ENCODE measurements around the gene CAV2.
"Not testable (repeated sequence)": the region's sequence is repeated elsewhere in the genome, so short reads cannot be mapped to it uniquely, and the experiment has no call there.

The CAV2 gene

DNA sequence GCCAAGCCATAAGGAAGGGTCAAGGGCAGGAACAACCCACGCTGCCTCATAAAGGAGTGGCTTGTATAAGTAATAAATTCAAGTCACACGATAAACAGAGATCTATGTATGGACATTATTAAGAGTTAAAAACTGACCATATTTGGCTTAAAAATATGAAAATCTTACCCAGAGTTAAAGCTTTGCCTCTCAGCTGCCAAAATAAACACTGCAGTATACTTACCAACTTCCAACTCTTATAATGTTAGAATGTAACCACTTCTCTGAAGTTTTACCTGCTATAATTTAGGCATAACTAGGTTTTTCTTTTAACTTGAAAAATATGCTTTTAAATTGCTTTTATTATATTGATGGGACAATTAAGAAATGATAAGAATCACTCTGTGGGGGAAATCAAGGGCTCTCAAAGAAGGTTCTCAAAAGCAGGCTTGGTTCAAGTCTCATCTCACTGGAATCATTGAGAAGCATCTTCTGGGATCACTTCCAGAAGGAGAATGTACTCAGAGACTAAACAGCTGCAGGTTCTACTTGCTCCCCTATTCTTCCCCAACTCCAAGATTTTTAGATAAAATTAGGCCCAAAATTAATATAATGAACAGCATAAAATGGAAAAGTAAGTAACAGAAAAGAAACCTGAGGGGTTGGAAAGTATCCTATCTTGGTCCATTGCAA is 16.1 kb upstream of the CAV2 start:
- TF ChIP-seq, protein P1, sequence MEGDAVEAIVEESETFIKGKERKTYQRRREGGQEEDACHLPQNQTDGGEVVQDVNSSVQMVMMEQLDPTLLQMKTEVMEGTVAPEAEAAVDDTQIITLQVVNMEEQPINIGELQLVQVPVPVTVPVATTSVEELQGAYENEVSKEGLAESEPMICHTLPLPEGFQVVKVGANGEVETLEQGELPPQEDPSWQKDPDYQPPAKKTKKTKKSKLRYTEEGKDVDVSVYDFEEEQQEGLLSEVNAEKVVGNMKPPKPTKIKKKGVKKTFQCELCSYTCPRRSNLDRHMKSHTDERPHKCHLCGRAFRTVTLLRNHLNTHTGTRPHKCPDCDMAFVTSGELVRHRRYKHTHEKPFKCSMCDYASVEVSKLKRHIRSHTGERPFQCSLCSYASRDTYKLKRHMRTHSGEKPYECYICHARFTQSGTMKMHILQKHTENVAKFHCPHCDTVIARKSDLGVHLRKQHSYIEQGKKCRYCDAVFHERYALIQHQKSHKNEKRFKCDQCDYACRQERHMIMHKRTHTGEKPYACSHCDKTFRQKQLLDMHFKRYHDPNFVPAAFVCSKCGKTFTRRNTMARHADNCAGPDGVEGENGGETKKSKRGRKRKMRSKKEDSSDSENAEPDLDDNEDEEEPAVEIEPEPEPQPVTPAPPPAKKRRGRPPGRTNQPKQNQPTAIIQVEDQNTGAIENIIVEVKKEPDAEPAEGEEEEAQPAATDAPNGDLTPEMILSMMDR (IDR thresholded peaks at IDR 0.05; ENCODE audit: low read depth, low read length, missing control alignments): no peak
- no peak overlapping the region for H3K4me3 ChIP-seq (ENCODE audit: low read depth, low read length)
- DNase-seq (ENCODE audit: low read depth): no peak
- in situ Hi-C loops (cut with HindIII; ENCODE audit: low sequenced_read_pairs): loop anchor here (5.0 kb wide), 1 partner anchor 36 kb away; no protein-coding TSS in a partner anchor

DNA sequence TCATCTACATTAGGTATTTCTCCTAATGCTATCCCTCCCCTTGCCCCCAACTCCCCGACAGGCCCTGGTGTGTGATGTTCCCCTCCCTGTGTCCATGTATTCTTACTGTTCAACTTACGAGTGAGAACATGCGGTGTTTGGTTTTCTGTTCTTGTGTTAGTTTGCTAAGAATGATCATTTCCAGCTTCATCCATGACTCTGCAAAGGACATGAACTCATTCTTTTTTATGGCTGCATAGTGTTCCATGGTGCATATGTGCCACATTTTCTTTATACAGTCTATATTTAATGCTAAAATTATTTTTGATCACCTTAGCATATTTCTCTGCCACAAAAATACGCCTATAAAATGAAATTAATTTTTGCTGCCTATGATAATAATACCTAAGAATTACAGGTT is 15.1 kb upstream of the CAV2 start:
- H3K4me3 ChIP-seq (ENCODE audit: low read depth, low read length); DNase-seq (ENCODE audit: low read depth): not testable (repeated sequence)
- in situ Hi-C loops (cut with HindIII; ENCODE audit: low sequenced_read_pairs): loop anchor here (5.0 kb wide), 1 partner anchor 37 kb away; no protein-coding TSS in a partner anchor

DNA sequence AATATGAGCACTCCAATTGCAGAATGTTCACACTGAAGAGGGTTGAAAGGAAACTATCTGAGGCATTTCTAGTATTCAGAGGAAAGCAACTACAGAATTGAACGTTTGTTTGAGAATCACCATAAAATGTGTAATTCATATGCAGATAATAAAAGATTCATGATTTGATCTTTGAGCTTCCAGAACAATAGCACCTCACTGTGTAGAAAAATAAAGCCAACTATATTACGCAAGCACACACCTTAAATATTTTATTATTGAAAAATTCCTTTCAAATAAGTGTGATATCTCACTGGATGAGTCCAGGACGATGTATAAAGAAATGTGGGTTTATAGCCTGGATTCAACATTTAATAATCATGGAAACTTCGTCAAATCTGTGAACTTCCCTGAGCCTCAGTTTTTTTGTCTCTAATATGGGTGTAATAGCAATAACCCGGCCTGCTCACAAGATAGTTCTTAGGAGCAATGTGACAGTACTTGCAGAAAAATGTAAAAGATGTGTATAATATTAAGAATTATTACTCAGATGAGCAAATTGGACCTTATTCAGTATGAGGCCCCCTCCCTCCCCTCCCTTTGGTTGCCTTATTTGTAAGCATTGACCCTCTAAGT is 11.5 kb upstream of the CAV2 start:
- in situ Hi-C loops (cut with HindIII; ENCODE audit: low sequenced_read_pairs): no loop called here
- no peak overlapping the region for H3K4me3 ChIP-seq (ENCODE audit: low read depth, low read length)
- DNase-seq (ENCODE audit: low read depth): no peak
- TF ChIP-seq, protein P1 (IDR thresholded peaks at IDR 0.05; ENCODE audit: low read depth, low read length, missing control alignments): no peak

DNA sequence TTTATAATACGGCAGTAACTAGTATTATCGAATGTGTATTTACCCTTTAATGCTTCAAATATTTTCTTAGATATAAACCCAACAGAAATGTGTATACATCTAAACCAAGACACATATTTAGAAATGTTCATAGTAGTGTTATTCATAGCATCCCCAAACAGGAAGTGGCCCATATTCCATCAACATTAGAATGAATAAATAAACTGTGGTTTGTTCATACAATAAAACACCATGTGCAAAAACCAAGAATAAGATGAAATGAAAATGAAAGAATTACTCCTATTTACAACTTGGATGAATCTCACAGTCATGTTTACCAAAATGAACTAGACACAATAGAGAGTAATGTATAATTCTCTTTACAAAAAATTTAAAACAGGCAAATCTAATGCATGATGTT is 9.2 kb upstream of the CAV2 start:
- no peak for DNase-seq (ENCODE audit: low read depth)
- in situ Hi-C loops (cut with HindIII; ENCODE audit: low sequenced_read_pairs): no loop called here
- TF ChIP-seq, protein P1 (IDR thresholded peaks at IDR 0.05; ENCODE audit: low read depth, low read length, missing control alignments): no peak
- no peak overlapping the region for H3K4me3 ChIP-seq (ENCODE audit: low read depth, low read length)

DNA sequence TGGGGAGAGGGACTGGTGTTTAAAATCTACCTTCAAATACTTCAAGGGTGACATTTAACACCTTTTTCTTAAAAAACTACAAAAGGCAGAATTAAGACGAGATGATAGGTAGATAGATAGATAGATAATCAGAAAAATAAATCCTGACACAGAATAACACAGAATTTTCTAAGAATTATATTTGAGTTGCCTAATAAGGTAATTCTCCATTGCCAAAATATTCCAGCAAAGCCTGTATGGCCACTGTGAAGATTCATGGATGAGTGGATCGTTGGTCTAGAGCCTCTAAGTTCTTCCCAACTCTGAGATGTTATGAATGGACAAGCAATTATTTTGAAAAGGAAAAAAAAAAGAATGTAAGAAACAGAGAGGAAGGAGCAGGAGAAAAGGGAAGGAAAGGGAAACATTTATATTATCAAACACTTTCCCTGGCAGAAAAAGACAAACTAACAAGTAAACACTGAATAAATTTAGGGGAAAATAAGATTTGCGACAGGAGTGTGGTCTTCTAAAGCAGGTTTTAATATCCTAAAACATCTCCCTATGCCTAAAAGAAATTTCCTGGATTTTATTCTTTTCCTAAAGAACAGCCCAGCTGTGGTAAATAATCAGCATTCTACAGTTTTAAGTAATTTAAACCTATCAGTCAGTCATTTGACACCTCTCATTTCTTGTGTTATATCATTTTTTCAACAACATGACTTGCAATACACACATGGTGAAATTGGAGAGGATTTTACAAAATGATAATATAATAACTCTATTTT is 7.5 kb upstream of the CAV2 start:
- in situ Hi-C loops (cut with HindIII; ENCODE audit: low sequenced_read_pairs): no loop called here
- H3K4me3 ChIP-seq (ENCODE audit: low read depth, low read length): no peak overlapping the region
- DNase-seq (ENCODE audit: low read depth): no peak
- TF ChIP-seq, protein P1 (IDR thresholded peaks at IDR 0.05; ENCODE audit: low read depth, low read length, missing control alignments): no peak

DNA sequence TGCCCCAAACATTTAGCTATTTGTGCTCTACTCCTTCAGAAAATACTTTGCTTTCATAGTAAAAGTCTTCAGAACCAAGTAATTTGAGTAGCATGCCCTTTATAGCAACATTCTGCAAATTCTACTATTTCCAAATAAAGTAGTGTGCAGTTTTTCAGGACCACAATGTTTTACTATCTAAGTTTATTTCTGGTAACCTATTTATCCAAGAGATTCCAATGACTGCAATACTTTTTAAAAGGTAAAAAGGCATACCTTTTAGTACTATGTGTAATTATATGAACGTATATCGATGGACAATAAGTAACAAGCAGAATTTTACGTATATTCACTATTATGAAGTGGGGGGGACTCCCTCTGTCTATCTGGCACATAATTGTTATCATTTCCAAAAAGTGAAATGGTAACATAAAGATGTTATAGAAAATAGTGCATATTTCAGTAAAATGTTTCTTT is 6.9 kb upstream of the CAV2 start:
- TF ChIP-seq, protein P1 (IDR thresholded peaks at IDR 0.05; ENCODE audit: low read depth, low read length, missing control alignments): no peak
- in situ Hi-C loops (cut with HindIII; ENCODE audit: low sequenced_read_pairs): no loop called here
- H3K4me3 ChIP-seq (ENCODE audit: low read depth, low read length): no peak overlapping the region
- no peak for DNase-seq (ENCODE audit: low read depth)
